PC-9 (cell line): Measurements from ENCODE around the gene SNRPA1. TPM values are rescaled to one million over a fixed set of nuclear protein-coding genes. Genes with fewer than 3 reads are reported as not detected.

Experiments used
- BruUV-seq: library from RNA; stranded (reverse); fragments of 400-500 nt; replicated peaks from 2 replicates; lab custom pipeline; 2021; lab: Mats Ljungman, UMichigan
- CTCF ChIA-PET: fragments of 300-600 bp; sonication (Branson Sonifier 250); formaldehyde crosslinking; loops from one replicate; lab custom pipeline; 2022; ENCODE audit warnings: antibody characterized with exemption; lab: Charles Lee
- POLR2A ChIA-PET: fragments of 300-600 bp; sonication (Branson Sonifier 250); formaldehyde crosslinking; loops from one replicate; lab custom pipeline; 2022; ENCODE audit warnings: antibody characterized with exemption; ENCODE audit not compliant: unreplicated experiment; lab: Charles Lee
- DNase-seq, 2 experiments: peaks; one replicate each; pipeline versions ENCODE4 v3.0.0 to v3.0.0-alpha.2; 2015 to 2022; ENCODE audit warnings: mixed read lengths in 1 of 2
- H2AFZ ChIP-seq: fragments of 200-600 bp; sonication (generic); 2 replicates; pipeline ENCODE4 v1.8.1; 2017; ENCODE audit warnings: antibody characterized with exemption
- H3F3A ChIP-seq: fragments of 200-600 bp; sonication (generic); 2 replicates; pipeline ENCODE4 v1.8.1; 2017; ENCODE audit warnings: antibody characterized with exemption, mild to moderate bottlenecking, low read depth; ENCODE audit not compliant: insufficient read depth
- H3K27ac ChIP-seq: fragments of 200-600 bp; sonication (generic); 2 replicates; pipeline ENCODE4 v1.6.1; 2016; ENCODE audit warnings: mixed run types
- H3K27me3 ChIP-seq: fragments of 200-600 bp; sonication (generic); 2 replicates; pipeline ENCODE4 v1.6.1; 2016; ENCODE audit warnings: low read depth, mixed run types; ENCODE audit not compliant: insufficient read depth
- H3K36me3 ChIP-seq: fragments of 200-600 bp; sonication (generic); 2 replicates; pipeline ENCODE4 v1.6.1; 2016; ENCODE audit warnings: low read depth, mixed run types
- H3K4me1 ChIP-seq: fragments of 200-600 bp; sonication (generic); replicated peaks from 2 replicates; pipeline ENCODE4 v1.6.1; 2016; ENCODE audit warnings: mixed run types; ENCODE audit not compliant: insufficient read depth
- H3K4me2 ChIP-seq: fragments of 200-600 bp; sonication (generic); 2 replicates; pipeline ENCODE4 v1.6.1; 2017; ENCODE audit warnings: mixed run types
- H3K4me3 ChIP-seq: fragments of 200-600 bp; sonication (generic); 2 replicates; pipeline ENCODE4 v1.6.1; 2016; ENCODE audit warnings: mixed run types
- H3K79me2 ChIP-seq: fragments of 200-600 bp; sonication (generic); 2 replicates; pipeline ENCODE4 v1.6.1; 2017; ENCODE audit warnings: low read depth, mixed run types
- H3K9me2 ChIP-seq: fragments of 200-600 bp; sonication (generic); 2 replicates; pipeline ENCODE4 v1.8.1; 2017; ENCODE audit warnings: mild to moderate bottlenecking; ENCODE audit not compliant: insufficient read depth
- H3K9me3 ChIP-seq: fragments of 200-600 bp; sonication (generic); 2 replicates; pipeline ENCODE4 v1.8.1; 2016; ENCODE audit warnings: low read depth; ENCODE audit not compliant: insufficient read depth
- H4K20me1 ChIP-seq: fragments of 200-600 bp; sonication (generic); 2 replicates; pipeline ENCODE4 v1.8.1; 2017; ENCODE audit not compliant: insufficient read depth
- CTCF ChIP-seq: fragments of 200-600 bp; sonication (generic); conservative IDR thresholded peaks from 2 replicates; pipeline ENCODE4 v1.6.1; 2017; ENCODE audit warnings: mixed run types, antibody characterized with exemption, mild to moderate bottlenecking, moderate library complexity
- EZH2 ChIP-seq: fragments of 200-600 bp; sonication (generic); IDR thresholded peaks from 2 replicates; pipeline ENCODE4 v1.8.0; 2017; ENCODE audit warnings: antibody characterized with exemption, low read depth
- intact Hi-C: fragments of 100-400 bp; cut with micrococcal nuclease; formaldehyde crosslinking; loops from one replicate; pipeline ENCODE4 v1.10.0; 2022; ENCODE audit not compliant: unreplicated experiment
- total RNA-seq: library from RNA; stranded (reverse); gene quantifications from 2 replicates; pipeline ENCODE4 v1.2.3, GENCODE V29; 2021

The SNRPA1 gene
- total RNA-seq, 1 experiment from 2014 or later = 95.0 TPM

GRCh38 chr15:101252836-101253235 lies 42.2 kb downstream of the SNRPA1 start:
- no peak for TF ChIP-seq EZH2
- no peak for TF ChIP-seq CTCF
- Histone ChIP-seq H3K27me3 (no peaks in the 10 kb centered on the region), H2AFZ (peak overlapping the region; percentile 76), H3K9me2 (no peaks in the 10 kb centered on the region), H4K20me1 (peaks cover 17% of the 10 kb centered on the region), H3K36me3 (no peaks in the 10 kb centered on the region), H3K27ac (no peak overlapping the region), H3K4me1 (peaks cover 16% of the 10 kb centered on the region), H3K4me2 (peak overlapping the region; percentile 79), H3K4me3 (peak overlapping the region; percentile 80; the same call in 1 of the 2 replicates), H3F3A (peaks cover 12% of the 10 kb centered on the region; the same call in 1 of the 2 replicates), H3K9me3 (no peaks in the 10 kb centered on the region), H3K79me2 (peaks cover 24% of the 10 kb centered on the region)
- CTCF ChIA-PET = no interaction called here
- POLR2A ChIA-PET = no interaction called here
- BruUV-seq = no TSS peak
- peak in 1 of 2 experiments; percentile 62 for DNase-seq
- intact Hi-C loops = loop anchor here (5.0 to 10.0 kb wide), 2 partner anchors 338 to 651 kb away; partner anchors contain the start of genes ASB7, LINS1 and LRRK1

GRCh38 chr15:101251830-101252820 lies 42.9 kb downstream of the SNRPA1 start, which contains the start of gene CHSY1:
Gene CHSY1 (minus strand): TSS chr15:101252048. CDS start chr15:101251456, 592 bp downstream.
- peak; percentile 63 to 83 for DNase-seq
- H3K27me3 ChIP-seq = no peaks in the 10 kb centered on the region
- peaks cover 16% of the 10 kb centered on the region for H3K4me1 ChIP-seq
- H4K20me1 ChIP-seq = peaks cover 17% of the 10 kb centered on the region
- no peak for TF ChIP-seq EZH2
- no peak for TF ChIP-seq CTCF
- no TSS peak for BruUV-seq
- H3K79me2 ChIP-seq = peaks cover 31% of the 10 kb centered on the region
- no peak within 1 kb of the TSS for H3K27ac ChIP-seq
- ChIA-PET POLR2A (interaction anchor here (0.6 kb wide), 1 partner anchor 80 kb away, joined by 10 read pairs; no protein-coding TSS in a partner anchor), CTCF (interaction anchor here (0.6 kb wide), 2 partner anchors 235 to 1459 kb away, joined by 3 to 5 read pairs; no protein-coding TSS in a partner anchor)
- peak within 1 kb of the TSS; percentile 87 for H3K4me3 ChIP-seq
- H2AFZ ChIP-seq = peak within 1 kb of the TSS; percentile 87
- peaks cover 12% of the 10 kb centered on the region; the same call in 1 of the 2 replicates for H3F3A ChIP-seq
- no peaks in the 10 kb centered on the region for H3K9me2 ChIP-seq
- intact Hi-C loops = loop anchor here (1.0 to 10.0 kb wide), 3 partner anchors 25 to 650 kb away; partner anchors contain the start of genes ASB7, LINS1, LRRK1 and SELENOS
- H3K9me3 ChIP-seq = no peaks in the 10 kb centered on the region
- no peaks in the 10 kb centered on the region for H3K36me3 ChIP-seq
- peak within 1 kb of the TSS; percentile 98 for H3K4me2 ChIP-seq
